BLaER1 treated with 17β-estradiol and CSF1 and Interleukin-3, amounts not matched to agents 10 nM and 100 nM (cell line): Measurements from ENCODE around the gene NCR2.

ENCODE experiments used
- H3K27ac ChIP-seq, 11 experiments: shearing (Covaris generic); formaldehyde crosslinking; 2 replicates each; pipeline ENCODE4 v1.8.1; 2022
- H3K27me3 ChIP-seq, 11 experiments: shearing (Covaris generic); formaldehyde crosslinking; 2 replicates each; pipeline ENCODE4 v1.8.1; 2022
- H3K36me3 ChIP-seq, 11 experiments: shearing (Covaris generic); formaldehyde crosslinking; 2 replicates each; pipeline ENCODE4 v1.8.1; 2022
- H3K4me1 ChIP-seq, 10 experiments: shearing (Covaris generic); formaldehyde crosslinking; 2 replicates each; pipeline ENCODE4 v1.8.1; 2022
- H3K4me2 ChIP-seq, 11 experiments: shearing (Covaris generic); formaldehyde crosslinking; 2 replicates each; pipeline ENCODE4 v1.8.1; 2022
- H3K4me3 ChIP-seq, 10 experiments: shearing (Covaris generic); formaldehyde crosslinking; 2 replicates each; pipeline ENCODE4 v1.8.1; 2022
- H3K9ac ChIP-seq, 11 experiments: shearing (Covaris generic); formaldehyde crosslinking; 2 replicates each; pipeline ENCODE4 v1.8.1; 2022
- H3K9me3 ChIP-seq, 11 experiments: shearing (Covaris generic); formaldehyde crosslinking; replicated peaks in 1 of 11; 2 replicates each; pipeline ENCODE4 v1.8.1; 2022
- H4K20me1 ChIP-seq, 11 experiments: shearing (Covaris generic); formaldehyde crosslinking; 2 replicates each; pipeline ENCODE4 v1.8.1; 2022
- Cebpa-rat ChIP-seq, 11 experiments: shearing (Covaris generic); IDR thresholded peaks; 2 replicates each; pipeline ENCODE4 v1.8.1; 2022

NCR2 gene

DNA sequence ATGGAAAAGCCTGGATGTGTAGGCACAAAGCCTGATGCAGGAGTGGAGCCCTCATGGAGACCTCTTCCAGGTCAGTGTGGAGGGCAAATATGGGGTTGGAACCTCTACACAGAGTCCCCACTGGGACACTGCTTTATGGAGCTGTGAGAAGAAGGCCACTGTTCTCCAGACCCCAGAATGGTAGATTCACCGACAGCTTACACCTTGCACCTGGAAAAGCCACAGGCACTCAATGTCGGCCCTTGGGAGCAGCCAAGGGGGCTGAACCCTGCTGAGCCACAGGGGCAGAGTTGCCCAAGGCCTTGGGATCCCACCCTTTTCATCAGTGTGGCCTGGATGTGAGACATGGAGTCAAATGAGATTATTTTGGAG, 24.9 kb downstream of the NCR2 start:
- Histone ChIP-seq H3K4me2 (no peak overlapping the region), H3K9ac (no peak overlapping the region), H3K36me3 (no peaks in the 10 kb centered on the region; a peak in 2 of 22 replicates), H3K9me3 (peaks cover 37 to 45% (median 41%) of the 10 kb centered on the region in 11 experiments), H3K27ac (no peak overlapping the region), H3K4me3 (no peak overlapping the region), H4K20me1 (no peaks in the 10 kb centered on the region), H3K27me3 (no peaks in the 10 kb centered on the region), H3K4me1 (peaks cover 0 to 6% (median 0%) of the 10 kb centered on the region in 10 experiments; a peak in 1 of 20 replicates)
- TF ChIP-seq Cebpa-rat (IDR thresholded peaks at IDR 0.05), result no peak

- Histone ChIP-seq H3K9ac (no peak overlapping the region), H3K4me3 (no peak overlapping the region), H3K27me3 (peaks cover 21 to 23% (median 22%) of the 10 kb centered on the region in 11 experiments), H3K9me3 (peaks cover 15 to 20% (median 16%) of the 10 kb centered on the region in 11 experiments), H3K27ac (no peak overlapping the region), H4K20me1 (peaks cover 0 to 8% (median 0%) of the 10 kb centered on the region in 11 experiments; a peak in 2 of 22 replicates), H3K36me3 (no peaks in the 10 kb centered on the region), H3K4me1 (peaks cover 0 to 9% (median 1%) of the 10 kb centered on the region in 10 experiments; a peak in 7 of 20 replicates), H3K4me2 (no peak overlapping the region)
- no peak for TF ChIP-seq Cebpa-rat (IDR thresholded peaks at IDR 0.05)
Measured at GRCh38 chr6:41366150-41366549, 30.7 kb downstream of the NCR2 start.

GRCh38 chr6:41367061-41367460, 31.7 kb downstream of the NCR2 start:
- H3K4me1 ChIP-seq, result peaks cover 7 to 19% (median 10%) of the 10 kb centered on the region in 10 experiments; a peak in 15 of 20 replicates
- peaks cover 5 to 11% (median 7%) of the 10 kb centered on the region in 11 experiments; a peak in 20 of 22 replicates for H3K9me3 ChIP-seq
- no peak overlapping the region for H3K9ac ChIP-seq
- no peak for TF ChIP-seq Cebpa-rat (IDR thresholded peaks at IDR 0.05)
- H3K4me3 ChIP-seq, result no peak overlapping the region
- H3K27ac ChIP-seq, result no peak overlapping the region
- H3K36me3 ChIP-seq, result no peaks in the 10 kb centered on the region
- peaks cover 0 to 8% (median 0%) of the 10 kb centered on the region in 11 experiments; a peak in 2 of 22 replicates for H4K20me1 ChIP-seq
- H3K4me2 ChIP-seq, result no peak overlapping the region
- H3K27me3 ChIP-seq, result peaks cover 30 to 32% (median 31%) of the 10 kb centered on the region in 11 experiments

- H3K27me3 ChIP-seq, result peaks cover 36 to 38% (median 37%) of the 10 kb centered on the region in 11 experiments
- H3K9me3 ChIP-seq, result peaks cover under 1 to 8% (median 2%) of the 10 kb centered on the region in 11 experiments; a peak in 18 of 22 replicates
- TF ChIP-seq Cebpa-rat (IDR thresholded peaks at IDR 0.05), result no peak
- H3K36me3 ChIP-seq, result no peaks in the 10 kb centered on the region
- H3K27ac ChIP-seq, result no peak overlapping the region
- H3K4me1 ChIP-seq, result peaks cover 7 to 25% (median 14%) of the 10 kb centered on the region in 10 experiments; a peak in 15 of 20 replicates
- no peak overlapping the region for H3K9ac ChIP-seq
- H4K20me1 ChIP-seq, result peaks cover 0 to 8% (median 0%) of the 10 kb centered on the region in 11 experiments; a peak in 2 of 22 replicates
- H3K4me2 ChIP-seq, result no peak overlapping the region
- H3K4me3 ChIP-seq, result no peak overlapping the region
Measured at GRCh38 chr6:41367700-41368099, 32.3 kb downstream of the NCR2 start.

DNA sequence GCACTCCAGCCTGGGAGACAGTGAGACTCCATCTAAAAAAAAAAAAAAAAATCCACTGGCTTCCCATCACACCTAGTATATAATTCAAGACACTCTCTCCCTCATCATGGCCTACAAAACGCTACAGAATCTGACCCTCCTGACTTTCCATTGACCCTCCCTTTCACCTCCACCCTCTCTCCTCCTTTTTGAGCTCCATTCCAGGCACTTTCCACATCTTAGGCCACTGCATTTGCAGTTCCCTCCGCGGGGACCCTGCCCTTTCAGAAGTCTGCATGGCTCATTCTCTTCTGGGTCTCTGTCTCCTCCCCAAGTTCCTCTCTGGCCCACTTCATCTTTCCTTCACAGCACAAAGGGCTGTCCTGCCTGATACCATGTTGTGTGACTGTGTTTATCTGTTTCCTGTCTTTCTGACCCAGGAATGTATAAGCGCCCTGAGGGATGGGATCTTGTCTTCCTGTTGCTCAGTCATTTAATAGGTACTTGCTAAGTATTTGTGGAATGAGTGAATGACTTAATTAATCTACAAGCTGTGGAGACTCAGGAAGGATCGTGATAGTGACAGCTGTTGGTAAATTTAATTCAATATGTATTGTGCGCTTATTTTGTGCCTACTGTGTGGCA, 35.2 kb downstream of the NCR2 start:
- Histone ChIP-seq H3K9ac (no peak overlapping the region), H4K20me1 (peaks cover 0 to 10% (median 0%) of the 10 kb centered on the region in 11 experiments; a peak in 6 of 22 replicates), H3K27ac (no peak overlapping the region), H3K4me3 (no peak overlapping the region), H3K4me1 (peaks cover 7 to 27% (median 15%) of the 10 kb centered on the region in 10 experiments; a peak in 15 of 20 replicates), H3K36me3 (no peaks in the 10 kb centered on the region), H3K4me2 (peak overlapping the region in 3 of 11 experiments; percentile 76 to 93 (median 82); a peak in 2 of 22 replicates), H3K27me3 (peaks cover 65 to 67% (median 66%) of the 10 kb centered on the region in 11 experiments), H3K9me3 (peaks cover 17 to 31% (median 27%) of the 10 kb centered on the region in 11 experiments)
- TF ChIP-seq Cebpa-rat (IDR thresholded peaks at IDR 0.05), result no peak

GRCh38 chr6:41371461-41371991, 36.1 kb downstream of the NCR2 start:
- Histone ChIP-seq H3K36me3 (no peaks in the 10 kb centered on the region), H3K9ac (peak overlapping the region in 6 of 11 experiments; percentile 15 to 47 (median 21); a peak in 4 of 22 replicates), H3K27me3 (peaks cover 74 to 76% (median 76%) of the 10 kb centered on the region in 11 experiments), H3K27ac (no peak overlapping the region), H3K9me3 (peaks cover 17 to 37% (median 27%) of the 10 kb centered on the region in 11 experiments), H3K4me2 (peak overlapping the region; percentile 67 to 93 (median 76)), H3K4me1 (peaks cover 7 to 31% (median 15%) of the 10 kb centered on the region in 10 experiments; a peak in 15 of 20 replicates), H3K4me3 (peak overlapping the region; percentile 39 to 66 (median 53)), H4K20me1 (peaks cover 0 to 10% (median 0%) of the 10 kb centered on the region in 11 experiments; a peak in 6 of 22 replicates)
- no peak for TF ChIP-seq Cebpa-rat (IDR thresholded peaks at IDR 0.05)

DNA sequence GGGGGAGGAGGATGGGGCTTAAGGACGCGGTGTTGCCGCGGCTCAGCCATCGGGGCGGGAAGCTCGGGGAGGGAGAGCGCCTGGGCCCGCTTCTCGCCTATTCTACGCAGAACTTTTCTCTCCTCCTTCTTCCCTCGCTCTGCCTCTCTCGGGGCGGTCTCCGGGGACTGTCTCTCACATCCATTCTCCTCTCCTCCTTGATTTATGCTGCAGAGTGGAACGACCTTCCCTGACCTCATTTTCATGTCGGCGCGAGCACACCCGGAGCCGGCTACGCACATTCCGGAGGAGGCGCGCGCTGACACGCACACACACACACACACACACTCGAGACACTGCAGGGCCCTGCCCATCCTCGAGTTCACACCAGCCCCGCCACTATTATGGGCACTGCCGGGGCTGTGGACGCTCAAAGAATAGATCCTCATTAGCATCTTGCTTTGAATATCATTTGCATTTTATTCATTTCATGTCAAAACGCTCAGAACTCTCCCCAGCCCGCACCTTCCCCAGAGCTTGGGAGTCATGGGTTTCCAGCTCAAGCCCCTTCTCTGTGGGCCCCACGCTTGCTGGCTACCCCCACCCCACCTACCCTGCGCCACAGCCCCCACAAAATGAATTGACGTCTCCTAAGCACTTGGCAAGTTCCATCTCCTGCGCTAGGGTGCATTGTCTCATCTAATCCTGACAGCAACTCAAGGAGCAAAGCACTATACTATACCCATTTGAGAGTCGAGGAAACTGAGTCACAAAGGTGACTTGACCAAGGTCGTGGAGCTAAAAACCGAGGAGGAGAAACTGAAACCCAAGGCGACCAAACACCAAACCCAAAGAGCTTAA, 36.8 kb downstream of the NCR2 start:
- Histone ChIP-seq H3K4me3 (peak overlapping the region; percentile 39 to 66 (median 53)), H3K4me2 (peak overlapping the region; percentile 67 to 93 (median 76)), H3K27me3 (peaks cover 81 to 83% (median 83%) of the 10 kb centered on the region in 11 experiments), H4K20me1 (peaks cover 0 to 10% (median 0%) of the 10 kb centered on the region in 11 experiments; a peak in 6 of 22 replicates), H3K36me3 (no peaks in the 10 kb centered on the region), H3K27ac (no peak overlapping the region), H3K4me1 (peaks cover 7 to 31% (median 15%) of the 10 kb centered on the region in 10 experiments; a peak in 15 of 20 replicates), H3K9ac (peak overlapping the region in 5 of 11 experiments; percentile 15 to 25 (median 20); a peak in 3 of 22 replicates), H3K9me3 (peaks cover 17 to 37% (median 27%) of the 10 kb centered on the region in 11 experiments)
- no peak for TF ChIP-seq Cebpa-rat (IDR thresholded peaks at IDR 0.05)

GRCh38 chr6:41372832-41373626, 37.6 kb downstream of the NCR2 start:
- Histone ChIP-seq H3K4me1 (peaks cover 7 to 31% (median 15%) of the 10 kb centered on the region in 10 experiments; a peak in 15 of 20 replicates), H3K4me2 (peak overlapping the region in 7 of 11 experiments; percentile 75 to 93 (median 77); a peak in 8 of 22 replicates), H3K36me3 (no peaks in the 10 kb centered on the region), H3K27me3 (peaks cover 88 to 91% (median 91%) of the 10 kb centered on the region in 11 experiments), H3K9ac (no peak overlapping the region), H3K27ac (no peak overlapping the region), H3K9me3 (peaks cover 17 to 37% (median 27%) of the 10 kb centered on the region in 11 experiments), H3K4me3 (peak overlapping the region in 2 of 10 experiments; percentile 52 to 66; a peak in 4 of 20 replicates), H4K20me1 (peaks cover 0 to 10% (median 0%) of the 10 kb centered on the region in 11 experiments; a peak in 6 of 22 replicates)
- no peak for TF ChIP-seq Cebpa-rat (IDR thresholded peaks at IDR 0.05)
